ENCODE data around the gene MMS19.
"Not testable (repeated sequence)": the region's sequence is repeated elsewhere in the genome, so short reads cannot be mapped to it uniquely, and the experiment has no call there.

MMS19 gene

GRCh38 chr10:97482381-97482780, 15.8 kb downstream of the MMS19 start:
- POLR2A ChIA-PET, result no interaction called here
- TF ChIP-seq CTCF (IDR thresholded peaks at IDR 0.05; ENCODE audit: insufficient read depth, low read length, missing control alignments), result no peak
- no peak for DNase-seq (ENCODE audit: low read depth, low spot score)
- CTCF ChIA-PET, result interaction anchor here (1.2 to 2.3 kb wide), 2 partner anchors 13 to 72 kb away, joined by 3 to 13 read pairs; no protein-coding TSS in a partner anchor
- H3K4me3 ChIP-seq (ENCODE audit: low read depth, low read length), result no peak overlapping the region

DNA sequence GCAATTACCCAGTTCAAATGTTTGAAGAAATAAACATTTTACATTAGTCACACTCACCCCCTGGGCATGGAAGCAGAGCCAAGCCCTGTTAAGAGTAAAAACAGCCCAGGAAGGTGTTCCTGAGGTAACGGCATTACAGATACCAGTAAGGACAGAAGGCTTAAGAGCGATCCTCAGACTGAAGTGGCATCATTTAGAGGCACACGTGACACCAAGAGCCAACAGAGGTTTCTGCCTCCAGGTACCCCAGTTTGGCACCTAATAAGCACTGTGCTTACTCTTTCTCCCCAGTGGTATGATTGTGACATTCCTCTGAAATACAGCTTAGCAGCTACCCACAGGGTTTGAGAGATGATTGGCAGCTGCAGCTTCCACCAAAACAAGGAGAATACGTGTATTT, 17.2 kb downstream of the MMS19 start:
- no peak for TF ChIP-seq CTCF (IDR thresholded peaks at IDR 0.05; ENCODE audit: insufficient read depth, low read length, missing control alignments)
- no peak overlapping the region for H3K4me3 ChIP-seq (ENCODE audit: low read depth, low read length)
- ChIA-PET CTCF (interaction anchor here (2.3 kb wide), 1 partner anchor 73 kb away, joined by 13 read pairs; no protein-coding TSS in a partner anchor), POLR2A (no interaction called here)
- no peak for DNase-seq (ENCODE audit: low read depth, low spot score)

DNA sequence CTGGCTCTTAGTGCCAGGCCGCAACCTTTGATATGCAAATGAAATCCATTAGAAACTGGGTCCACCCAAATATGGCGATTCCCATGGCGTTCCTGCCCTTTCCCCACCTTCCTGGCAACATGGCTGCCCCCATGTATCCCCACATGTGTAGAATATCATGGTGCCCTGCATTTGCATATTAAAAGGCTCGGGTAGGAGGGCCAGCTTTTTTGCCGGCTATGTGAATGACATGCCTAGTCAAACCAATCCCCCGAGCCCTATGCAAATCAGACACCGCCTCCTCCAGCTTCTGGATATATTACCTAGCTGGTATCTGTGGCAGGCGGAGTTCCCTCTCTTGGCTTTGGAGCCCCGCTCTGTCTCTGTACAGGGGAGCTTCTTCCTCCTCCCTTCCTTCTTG, 18.3 kb downstream of the MMS19 start:
- no peak for TF ChIP-seq CTCF (IDR thresholded peaks at IDR 0.05; ENCODE audit: insufficient read depth, low read length, missing control alignments)
- ChIA-PET POLR2A (no interaction called here), CTCF (interaction anchor here (1.1 to 2.3 kb wide), 2 partner anchors 15 to 74 kb away, joined by 3 to 13 read pairs; no protein-coding TSS in a partner anchor)

GRCh38 chr10:97479410-97479809, 18.8 kb downstream of the MMS19 start:
- CTCF ChIA-PET, result interaction anchor here (1.1 kb wide), 1 partner anchor 14 kb away, joined by 3 read pairs; no protein-coding TSS in a partner anchor
- H3K4me3 ChIP-seq (ENCODE audit: low read depth, low read length); POLR2A ChIA-PET; DNase-seq (ENCODE audit: low read depth, low spot score): not testable (repeated sequence)

More for the DNA sequence above, 18.3 kb downstream of the MMS19 start:
- no peak for DNase-seq (ENCODE audit: low read depth, low spot score)
- no peak overlapping the region for H3K4me3 ChIP-seq (ENCODE audit: low read depth, low read length)

- ChIA-PET CTCF (interaction anchor here (0.7 to 6.3 kb wide), 5 partner anchors 10 to 78 kb away, joined by 3 to 52 read pairs (median 6); no protein-coding TSS in a partner anchor), POLR2A (interaction anchor here (0.7 kb wide), 1 partner anchor 24 kb away, joined by 4 read pairs; no protein-coding TSS in a partner anchor)
- peak; percentile 58 for DNase-seq (ENCODE audit: low read depth, low spot score)
- H3K4me3 ChIP-seq (ENCODE audit: low read depth, low read length), result no peak overlapping the region
- TF ChIP-seq CTCF (IDR thresholded peaks at IDR 0.05; ENCODE audit: insufficient read depth, low read length, missing control alignments), result no peak
Measured at GRCh38 chr10:97475936-97476594, 22.2 kb downstream of the MMS19 start.

DNA sequence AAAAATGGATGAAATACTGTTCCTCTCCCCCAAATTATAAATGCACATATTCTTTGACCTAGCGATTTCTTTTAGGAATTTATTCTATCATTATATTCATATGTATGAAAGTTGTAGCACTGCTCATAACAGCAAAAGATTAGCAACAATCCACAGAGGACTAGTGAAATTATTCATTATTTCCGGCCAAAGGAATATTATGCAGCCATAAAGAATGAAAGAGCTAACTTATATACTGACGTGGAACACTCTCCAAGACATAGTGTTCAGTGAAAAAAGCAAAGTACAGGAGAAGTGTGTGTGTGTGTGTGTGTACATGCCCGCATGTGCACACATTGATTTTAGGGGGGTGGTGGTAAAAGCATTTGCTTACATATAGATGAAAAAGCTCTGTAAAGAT, 23.3 kb downstream of the MMS19 start:
- CTCF ChIA-PET, result interaction anchor here (0.9 to 6.3 kb wide), 4 partner anchors 9 to 136 kb away, joined by 3 to 52 read pairs (median 14); no protein-coding TSS in a partner anchor
- POLR2A ChIA-PET, result no interaction called here

GRCh38 chr10:97468781-97469180, 29.4 kb downstream of the MMS19 start:
- CTCF ChIA-PET, result interaction anchor here (10.1 kb wide), 1 partner anchor 84 kb away, joined by 188 read pairs; no protein-coding TSS in a partner anchor
- POLR2A ChIA-PET; H3K4me3 ChIP-seq (ENCODE audit: low read depth, low read length); DNase-seq (ENCODE audit: low read depth, low spot score): not testable (repeated sequence)

More for the DNA sequence above, 23.3 kb downstream of the MMS19 start:
- no peak for TF ChIP-seq CTCF (IDR thresholded peaks at IDR 0.05; ENCODE audit: insufficient read depth, low read length, missing control alignments)
- DNase-seq (ENCODE audit: low read depth, low spot score), result no peak
- H3K4me3 ChIP-seq (ENCODE audit: low read depth, low read length), result no peak overlapping the region

Data from AG04449 (cell line).